HPDE6-E6E7 (cell line): ENCODE data around the gene MRPL36.
"Not testable (repeated sequence)": the region's sequence is repeated elsewhere in the genome, so short reads cannot be mapped to it uniquely, and the experiment has no call there.

Experiments
- DNase-seq: peaks from one replicate; pipeline ENCODE4 v3.0.0; 2011; ENCODE audit warnings: missing footprints; ENCODE audit errors: extremely low spot score

Gene MRPL36

GRCh38 chr5:1796371-1797102 lies 3.1 kb downstream of the MRPL36 start:
- no peak for DNase-seq

- DNase-seq: no peak
These were observed 3.7 kb downstream of the MRPL36 start for GRCh38 chr5:1795931-1796330.

- DNase-seq: no peak
These were observed 4.1 kb downstream of the MRPL36 start for GRCh38 chr5:1795506-1795905.

- DNase-seq: no peak
These were observed 4.7 kb downstream of the MRPL36 start for GRCh38 chr5:1794901-1795290.

- no peak for DNase-seq
These were observed 5.4 kb downstream of the MRPL36 start for GRCh38 chr5:1793966-1794900.

- DNase-seq: no peak
These were observed 6.3 kb downstream of the MRPL36 start for GRCh38 chr5:1793301-1793740.

- DNase-seq: no peak
These were observed 6.8 kb downstream of the MRPL36 start for GRCh38 chr5:1792842-1793266.

GRCh38 chr5:1791176-1791575 lies 8.5 kb downstream of the MRPL36 start:
- no peak for DNase-seq

- DNase-seq: no peak
These were observed 9.7 kb downstream of the MRPL36 start for GRCh38 chr5:1789834-1790471.

- DNase-seq: not testable (repeated sequence)
These were observed 10.2 kb downstream of the MRPL36 start for GRCh38 chr5:1789438-1789833.

- no peak for DNase-seq
These were observed 10.8 kb downstream of the MRPL36 start for GRCh38 chr5:1788828-1789227.

GRCh38 chr5:1788200-1788599 lies 11.4 kb downstream of the MRPL36 start:
- no peak for DNase-seq

GRCh38 chr5:1787472-1788047 lies 12.1 kb downstream of the MRPL36 start:
- DNase-seq: no peak

- no peak for DNase-seq
These were observed 12.8 kb downstream of the MRPL36 start for GRCh38 chr5:1786621-1787471.

GRCh38 chr5:1785984-1786383 lies 13.7 kb downstream of the MRPL36 start:
- DNase-seq: no peak

GRCh38 chr5:1785062-1785461 lies 14.6 kb downstream of the MRPL36 start:
- no peak for DNase-seq

GRCh38 chr5:1784197-1785050 lies 15.2 kb downstream of the MRPL36 start:
- no peak for DNase-seq

- DNase-seq: no peak
These were observed 16.5 kb downstream of the MRPL36 start for GRCh38 chr5:1783216-1783554.

- no peak for DNase-seq
These were observed 17.0 kb downstream of the MRPL36 start for GRCh38 chr5:1782385-1783215.
